CD14-positive monocyte (primary cell): Measurements from ENCODE around the gene PLIN4. TPM values are rescaled to one million over a fixed set of nuclear protein-coding genes. Genes with fewer than 3 reads are reported as not detected.

Source experiments
- DNase-seq, 3 donors: peaks; one replicate each; pipeline ENCODE4 v3.0.0-alpha.2; 2011 to 2022
- H2AFZ ChIP-seq: 2 replicates; pipeline ENCODE4 v1.6.0; 2012; ENCODE audit warnings: mild to moderate bottlenecking, low read depth, low read length, inconsistent platforms; ENCODE audit not compliant: insufficient read depth, poor library complexity, severe bottlenecking
- H3K27ac ChIP-seq, 2 donors: 1 replicate in 1 of 2; 2 replicates in 1 of 2; pipeline ENCODE4 v1.5.1; 2012 to 2013; ENCODE audit warnings: low read length in 2 of 2, control low read depth in 1 of 2, inconsistent platforms in 1 of 2, low read depth in 1 of 2, mild to moderate bottlenecking in 1 of 2
- H3K27me3 ChIP-seq, 2 donors: one replicate each; pipeline versions ENCODE4 v1.6.0 to v1.6.1; 2011 to 2013; ENCODE audit warnings: low read length in 2 of 2; ENCODE audit not compliant: control insufficient read depth in 2 of 2, insufficient read depth in 2 of 2
- H3K36me3 ChIP-seq, 2 donors: replicated peaks in 1 of 2; 1 replicate in 1 of 2; 2 replicates in 1 of 2; pipeline versions ENCODE4 v1.5.1 to v1.6.1; 2012 to 2013; ENCODE audit warnings: low read length in 2 of 2, control low read depth in 1 of 2, inconsistent platforms in 1 of 2, mild to moderate bottlenecking in 1 of 2; ENCODE audit not compliant: insufficient read depth in 2 of 2, control insufficient read depth in 1 of 2
- H3K4me1 ChIP-seq, 2 donors: 1 replicate in 1 of 2; 2 replicates in 1 of 2; pipeline versions ENCODE4 v1.5.1 to v1.6.1; 2012 to 2013; ENCODE audit warnings: low read length in 2 of 2, control low read depth in 1 of 2, inconsistent platforms in 1 of 2, mild to moderate bottlenecking in 1 of 2, moderate library complexity in 1 of 2; ENCODE audit not compliant: insufficient read depth in 2 of 2, control insufficient read depth in 1 of 2
- H3K4me2 ChIP-seq: replicated peaks from 2 replicates; pipeline ENCODE3; 2012; ENCODE audit warnings: low read length, moderate library complexity, mild to moderate bottlenecking; ENCODE audit not compliant: poor library complexity, severe bottlenecking; ENCODE audit errors: extremely low read depth
- H3K4me3 ChIP-seq, 3 experiments: fragments of 200-600 bp in 1 of 3; sonication (generic) in 1 of 3; replicated peaks in 1 of 3; 1 replicate in 2 of 3; 2 replicates in 1 of 3; pipeline ENCODE4 v1.5.1; 2011 to 2013; ENCODE audit warnings: low read length in 3 of 3, mild to moderate bottlenecking in 3 of 3, control low read depth in 2 of 3, low read depth in 2 of 3, inconsistent platforms in 1 of 3, moderate library complexity in 1 of 3
- H3K79me2 ChIP-seq: 2 replicates; pipeline ENCODE4 v1.6.0; 2012; ENCODE audit warnings: mild to moderate bottlenecking, control low read depth, inconsistent platforms, low read length, moderate library complexity; ENCODE audit not compliant: insufficient read depth
- H3K9ac ChIP-seq: 2 replicates; pipeline ENCODE4 v1.6.0; 2017; ENCODE audit warnings: low read length, mild to moderate bottlenecking; ENCODE audit not compliant: insufficient read depth, poor library complexity, severe bottlenecking
- H3K9me3 ChIP-seq, 2 donors: replicated peaks in 1 of 2; 1 replicate in 1 of 2; 2 replicates in 1 of 2; pipeline versions ENCODE4 v1.5.1 to v1.6.1; 2012 to 2013; ENCODE audit warnings: low read length in 2 of 2, control low read depth in 1 of 2; ENCODE audit not compliant: control insufficient read depth in 1 of 2, insufficient read depth in 1 of 2
- H4K20me1 ChIP-seq: 2 replicates; pipeline ENCODE4 v1.6.0; 2012; ENCODE audit warnings: mild to moderate bottlenecking, low read length, control low read depth, moderate library complexity; ENCODE audit not compliant: insufficient read depth
- H3K27ac Mint-ChIP-seq, 7 donors: one replicate each; pipeline ENCODE4 v1.8.0; 2020; ENCODE audit warnings: mild to moderate bottlenecking in 7 of 7, mixed read lengths in 7 of 7, moderate library complexity in 6 of 7, inconsistent platforms in 2 of 7
- H3K27me3 Mint-ChIP-seq, 3 donors: one replicate each; pipeline ENCODE4 v1.8.0; 2021 to 2022; ENCODE audit warnings: low read depth in 3 of 3, mild to moderate bottlenecking in 3 of 3, mixed read lengths in 3 of 3, moderate library complexity in 3 of 3, inconsistent platforms in 1 of 3
- H3K36me3 Mint-ChIP-seq, 2 donors: one replicate each; pipeline ENCODE4 v1.8.0; 2020; ENCODE audit warnings: mixed read lengths in 2 of 2, inconsistent platforms in 1 of 2, mild to moderate bottlenecking in 1 of 2
- H3K4me1 Mint-ChIP-seq: one replicate; pipeline ENCODE4 v1.8.0; 2020; ENCODE audit warnings: mild to moderate bottlenecking, mixed read lengths
- H3K4me3 Mint-ChIP-seq, 2 donors: one replicate each; pipeline ENCODE4 v1.8.0; 2020; ENCODE audit warnings: mild to moderate bottlenecking in 2 of 2, mixed read lengths in 2 of 2, moderate library complexity in 1 of 2
- H3K9me3 Mint-ChIP-seq, 7 donors: one replicate each; pipeline ENCODE4 v1.8.0; 2020 to 2022; ENCODE audit warnings: mixed read lengths in 7 of 7, mild to moderate bottlenecking in 6 of 7, moderate library complexity in 6 of 7, inconsistent platforms in 2 of 7
- WGBS: methylation state at CpG from one replicate; pipeline ENCODE4 v1.1.5; 2013; ENCODE audit warnings: missing lambda C conversion rate; ENCODE audit not compliant: insufficient coverage; 5-methylcytosine and 5-hydroxymethylcytosine counted together
- intact Hi-C, 2 donors: fragments of 100-400 bp; cut with micrococcal nuclease; formaldehyde crosslinking; loops; one replicate each; pipeline versions ENCODE4 v1.15.0 to v1.15.1; 2023
- polyA plus RNA-seq, 3 donors: library from polyadenylated mRNA; depleted of rRNA in 1 of 3; unstranded in 2 of 3; stranded (reverse) in 1 of 3; fragments of 300-500 nt in 2 of 3; fragments of >200 nt in 1 of 3; fragmentation: Illumina TruSeq in 2 of 3; gene quantifications; 1 replicate in 2 of 3; 2 replicates in 1 of 3; pipeline ENCODE4 v1.2.3, GENCODE V29; 2012 to 2021
- TF ChIP-seq, protein P1 (sequence below): fragments of 200-600 bp; IDR thresholded peaks from one replicate; pipeline ENCODE4 v1.8.0; 2022; ENCODE audit warnings: antibody characterized with exemption, mild to moderate bottlenecking

The PLIN4 gene
- polyA plus RNA-seq, 3 donors: 0.05 to 0.19 TPM; not detected in 1

- intact Hi-C loops: loop anchor here in 1 of 2 donors (5.0 kb wide), 1 partner anchor 227 kb away; the partner anchor contains the start of gene YJU2
- Histone ChIP-seq H3K4me2 (peak overlapping the region; percentile 52), H4K20me1 (peaks cover 26% of the 10 kb centered on the region), H3K9me3 (no peaks in the 10 kb centered on the region), H3K9ac (peak overlapping the region; percentile 45), H3K79me2 (peaks cover 17% of the 10 kb centered on the region), H3K4me1 (peaks cover 30 to 35% of the 10 kb centered on the region in 2 donors), H3K27me3 (no peaks in the 10 kb centered on the region), H3K36me3 (peaks cover 20 to 38% of the 10 kb centered on the region in 2 donors), H2AFZ (no peak overlapping the region), H3K4me3 (peak overlapping the region in 1 of 3 experiments; percentile 36), H3K27ac (no peak overlapping the region)
- Mint-ChIP-seq H3K4me1 (peaks cover 24% of the 10 kb centered on the region), H3K27ac (peak overlapping the region in 4 of 7 donors; percentile 50 to 75 (median 70)), H3K27me3 (peaks cover 0 to 1% (median 0%) of the 10 kb centered on the region in 3 donors), H3K36me3 (peaks cover 18 to 45% of the 10 kb centered on the region in 2 donors), H3K4me3 (peak overlapping the region; percentile 58 to 79), H3K9me3 (no peaks in the 10 kb centered on the region)
- DNase-seq: no peak
- WGBS: 18% methylated on average over 4 of the region's 13 CpGs
- TF ChIP-seq, protein P1, sequence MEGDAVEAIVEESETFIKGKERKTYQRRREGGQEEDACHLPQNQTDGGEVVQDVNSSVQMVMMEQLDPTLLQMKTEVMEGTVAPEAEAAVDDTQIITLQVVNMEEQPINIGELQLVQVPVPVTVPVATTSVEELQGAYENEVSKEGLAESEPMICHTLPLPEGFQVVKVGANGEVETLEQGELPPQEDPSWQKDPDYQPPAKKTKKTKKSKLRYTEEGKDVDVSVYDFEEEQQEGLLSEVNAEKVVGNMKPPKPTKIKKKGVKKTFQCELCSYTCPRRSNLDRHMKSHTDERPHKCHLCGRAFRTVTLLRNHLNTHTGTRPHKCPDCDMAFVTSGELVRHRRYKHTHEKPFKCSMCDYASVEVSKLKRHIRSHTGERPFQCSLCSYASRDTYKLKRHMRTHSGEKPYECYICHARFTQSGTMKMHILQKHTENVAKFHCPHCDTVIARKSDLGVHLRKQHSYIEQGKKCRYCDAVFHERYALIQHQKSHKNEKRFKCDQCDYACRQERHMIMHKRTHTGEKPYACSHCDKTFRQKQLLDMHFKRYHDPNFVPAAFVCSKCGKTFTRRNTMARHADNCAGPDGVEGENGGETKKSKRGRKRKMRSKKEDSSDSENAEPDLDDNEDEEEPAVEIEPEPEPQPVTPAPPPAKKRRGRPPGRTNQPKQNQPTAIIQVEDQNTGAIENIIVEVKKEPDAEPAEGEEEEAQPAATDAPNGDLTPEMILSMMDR: no peak
Observed at GRCh38 chr19:4474514-4475022, 43.7 kb downstream of the PLIN4 start.

- intact Hi-C loops: loop anchor here in 1 of 2 donors (2.0 to 5.0 kb wide), 2 partner anchors 131 to 227 kb away; partner anchors contain the start of genes MPND and YJU2
- peaks cover 24% of the 10 kb centered on the region for H3K4me1 Mint-ChIP-seq
- H3K36me3 Mint-ChIP-seq: peaks cover 18 to 39% of the 10 kb centered on the region in 2 donors
- peaks cover 30 to 35% of the 10 kb centered on the region in 2 donors for H3K4me1 ChIP-seq
- no peaks in the 10 kb centered on the region for H3K9me3 Mint-ChIP-seq
- TF ChIP-seq, protein P1: no peak
- H3K36me3 ChIP-seq: peaks cover 20 to 32% of the 10 kb centered on the region in 2 donors
- H3K4me3 Mint-ChIP-seq: peak overlapping the region; percentile 58 to 79
- no peaks in the 10 kb centered on the region for H3K9me3 ChIP-seq
- H3K9ac ChIP-seq: peak overlapping the region; percentile 45
- H3K27ac Mint-ChIP-seq: peak overlapping the region in 3 of 7 donors; percentile 60 to 71 (median 68)
- peaks cover 17% of the 10 kb centered on the region for H3K79me2 ChIP-seq
- peaks cover 0 to 1% (median 0%) of the 10 kb centered on the region in 3 donors for H3K27me3 Mint-ChIP-seq
- H3K4me2 ChIP-seq: peak overlapping the region; percentile 52
- peak overlapping the region in 1 of 3 experiments; percentile 36 for H3K4me3 ChIP-seq
- peaks cover 26% of the 10 kb centered on the region for H4K20me1 ChIP-seq
- H3K27ac ChIP-seq: no peak overlapping the region
- DNase-seq: no peak
- H3K27me3 ChIP-seq: no peaks in the 10 kb centered on the region
- WGBS: 30% methylated on average over 20 of the region's 23 CpGs
- H2AFZ ChIP-seq: no peak overlapping the region
Observed at GRCh38 chr19:4473763-4474513, 44.3 kb downstream of the PLIN4 start.
